Measurements from ENCODE around the gene SLC8A3.

DNA sequence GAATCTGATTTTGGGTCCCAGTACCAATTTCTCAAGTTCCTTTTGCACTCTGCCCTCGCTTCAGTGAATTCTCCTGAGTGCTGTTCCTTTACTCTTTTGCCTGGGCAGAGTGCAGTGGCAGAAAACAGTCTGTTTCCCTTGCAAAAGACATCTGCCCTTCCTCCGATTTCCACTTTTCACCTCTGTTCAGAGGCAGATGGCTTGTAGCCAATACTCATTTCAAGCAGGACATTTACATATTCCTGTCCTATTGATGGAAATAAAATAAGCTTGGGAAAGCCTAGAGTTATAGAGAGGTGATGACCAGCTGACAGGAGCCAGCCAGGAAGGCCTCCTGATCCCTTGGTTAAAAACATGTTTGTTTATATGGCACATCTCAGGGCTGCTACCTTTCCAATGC, 111.0 kb downstream of the SLC8A3 start:
- TF ChIP-seq, protein P1, sequence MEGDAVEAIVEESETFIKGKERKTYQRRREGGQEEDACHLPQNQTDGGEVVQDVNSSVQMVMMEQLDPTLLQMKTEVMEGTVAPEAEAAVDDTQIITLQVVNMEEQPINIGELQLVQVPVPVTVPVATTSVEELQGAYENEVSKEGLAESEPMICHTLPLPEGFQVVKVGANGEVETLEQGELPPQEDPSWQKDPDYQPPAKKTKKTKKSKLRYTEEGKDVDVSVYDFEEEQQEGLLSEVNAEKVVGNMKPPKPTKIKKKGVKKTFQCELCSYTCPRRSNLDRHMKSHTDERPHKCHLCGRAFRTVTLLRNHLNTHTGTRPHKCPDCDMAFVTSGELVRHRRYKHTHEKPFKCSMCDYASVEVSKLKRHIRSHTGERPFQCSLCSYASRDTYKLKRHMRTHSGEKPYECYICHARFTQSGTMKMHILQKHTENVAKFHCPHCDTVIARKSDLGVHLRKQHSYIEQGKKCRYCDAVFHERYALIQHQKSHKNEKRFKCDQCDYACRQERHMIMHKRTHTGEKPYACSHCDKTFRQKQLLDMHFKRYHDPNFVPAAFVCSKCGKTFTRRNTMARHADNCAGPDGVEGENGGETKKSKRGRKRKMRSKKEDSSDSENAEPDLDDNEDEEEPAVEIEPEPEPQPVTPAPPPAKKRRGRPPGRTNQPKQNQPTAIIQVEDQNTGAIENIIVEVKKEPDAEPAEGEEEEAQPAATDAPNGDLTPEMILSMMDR (conservative IDR thresholded peaks at IDR 0.05; ENCODE audit: low read length), result no peak
- no peak for TF ChIP-seq EZH2phosphoT487 (IDR thresholded peaks at IDR 0.05; ENCODE audit: borderline replicate concordance)

All from Loucy (cell line).